ENCODE data around the gene EFCAB12. TPM values are rescaled to one million over a fixed set of nuclear protein-coding genes. Genes with fewer than 3 reads are reported as not detected.
A peak's percentile ranks its signal among the peaks of the same experiment; 100 is the strongest.

EFCAB12 gene
- total and polyA plus RNA-seq, 2 of the 13 experiments (the other 11 are each of a cell fraction or from before 2014, with no cell fraction given): 0.31 to 2.4 TPM

- TF ChIP-seq RARG (CRISPR knock-in tag; IDR thresholded peaks at IDR 0.05; ENCODE audit: low read depth) (no peak), NCOA1 (CRISPR knock-in tag; IDR thresholded peaks at IDR 0.05) (no peak), ZNF446 (CRISPR knock-in tag; IDR thresholded peaks at IDR 0.05) (no peak), MTA3 (CRISPR knock-in tag; IDR thresholded peaks at IDR 0.05) (no peak), U2AF2 (IDR thresholded peaks at IDR 0.05; ENCODE audit: low read depth, low read length) (no peak), ZNF451 (CRISPR knock-in tag; IDR thresholded peaks at IDR 0.05) (no peak), TEAD2 (CRISPR knock-in tag; IDR thresholded peaks at IDR 0.05) (no peak), MTERF4 (CRISPR knock-in tag; IDR thresholded peaks at IDR 0.05) (no peak), TBP (CRISPR knock-in tag; IDR thresholded peaks at IDR 0.05) (no peak), THYN1 (CRISPR knock-in tag; IDR thresholded peaks at IDR 0.05; ENCODE audit: borderline replicate concordance, low read depth) (no peak), SALL2 (CRISPR knock-in tag; IDR thresholded peaks at IDR 0.05) (no peak), E2F5 (CRISPR knock-in tag; conservative IDR thresholded peaks at IDR 0.05) (no peak), ZNF331 (CRISPR knock-in tag; IDR thresholded peaks at IDR 0.05) (no peak; the same call in 1 of the 2 replicates), ZNF484 (CRISPR knock-in tag; IDR thresholded peaks at IDR 0.05; ENCODE audit: borderline replicate concordance, low read depth) (no peak), GPN1 (CRISPR knock-in tag; IDR thresholded peaks at IDR 0.05; ENCODE audit: borderline replicate concordance) (no peak), ZNF138 (CRISPR knock-in tag; IDR thresholded peaks at IDR 0.05; ENCODE audit: low read depth) (no peak), POLR2G (IDR thresholded peaks at IDR 0.05; ENCODE audit: low read depth, low read length) (peak; percentile 59), ZBTB7B (CRISPR knock-in tag; IDR thresholded peaks at IDR 0.05) (no peak), RBM22 (optimal IDR thresholded peaks at IDR 0.05; ENCODE audit: low read length) (no peak), MATR3 (CRISPR knock-in tag; IDR thresholded peaks at IDR 0.05) (no peak), ZNF747 (CRISPR knock-in tag; IDR thresholded peaks at IDR 0.05; ENCODE audit: borderline replicate concordance) (0 out of 2 replicates have a peak, but pooled peaks have one; percentile 30), ZBTB21 (CRISPR knock-in tag; IDR thresholded peaks at IDR 0.05) (no peak), CBX2 (IDR thresholded peaks at IDR 0.05; ENCODE audit: low read depth, low read length) (no peak), CBX2 (CRISPR knock-in tag; IDR thresholded peaks at IDR 0.05; ENCODE audit: low read depth) (no peak), RFX1 (IDR thresholded peaks at IDR 0.05) (no peak), RERE (CRISPR knock-in tag; IDR thresholded peaks at IDR 0.05; ENCODE audit: low read depth) (no peak)
Observed at GRCh38 chr3:129399145-129399894, 29.1 kb downstream of the EFCAB12 start (continued).

All from HepG2 (cell line).